Upper lobe of right lung (tissue), 1 donor: ENCODE results near the gene SLC51B. TPM values are rescaled to one million over a fixed set of nuclear protein-coding genes. Genes with fewer than 3 reads are reported as not detected.
A peak's percentile ranks its signal among the peaks of the same experiment; 100 is the strongest.

ENCODE experiments used
- ATAC-seq: fragments of 200-7000 bp; cut with Tn5 transposase; one replicate; pipeline ENCODE4 v1.9.1; 2020; ENCODE audit warnings: mild to moderate bottlenecking, moderate library complexity
- DNase-seq: peaks from one replicate; pipeline ENCODE4 v3.0.0-alpha.2; 2020
- H3K27ac ChIP-seq: fragments of 200-600 bp; one replicate; pipeline ENCODE4 v1.8.0; 2022
- H3K27me3 ChIP-seq: fragments of 200-600 bp; one replicate; pipeline ENCODE4 v1.8.0; 2022; ENCODE audit warnings: mild to moderate bottlenecking
- H3K36me3 ChIP-seq: fragments of 200-600 bp; one replicate; pipeline ENCODE4 v1.8.0; 2022
- H3K4me1 ChIP-seq: fragments of 200-600 bp; one replicate; pipeline ENCODE4 v1.8.0; 2022
- H3K4me3 ChIP-seq: fragments of 200-600 bp; one replicate; pipeline ENCODE4 v1.8.0; 2022; ENCODE audit warnings: mild to moderate bottlenecking
- H3K9me3 ChIP-seq: fragments of 200-600 bp; one replicate; pipeline ENCODE4 v1.8.0; 2022
- intact Hi-C: fragments of 100-400 bp; cut with DNase I; formaldehyde crosslinking; loops from one replicate; pipeline ENCODE4 v1.11.0; 2022
- total RNA-seq: library from RNA; stranded (reverse); fragmentation: NEBNext Ultra II Directional; extraction: Animal tissue kit (Norgen Biotek cat#: 25700); gene quantifications from one replicate; pipeline ENCODE4 v1.2.1, GENCODE V29; 2021
- TF ChIP-seq, protein P1 (sequence below): fragments of 200-600 bp; IDR thresholded peaks from one replicate; pipeline ENCODE4 v1.8.0; 2022; ENCODE audit warnings: antibody characterized with exemption
- donor health status: DM: no; HTN: yes; CAD: no; lungs with severe emphysema.

SLC51B gene
- total RNA-seq, 1 donor from 2014 or later: 3.8 TPM

DNA sequence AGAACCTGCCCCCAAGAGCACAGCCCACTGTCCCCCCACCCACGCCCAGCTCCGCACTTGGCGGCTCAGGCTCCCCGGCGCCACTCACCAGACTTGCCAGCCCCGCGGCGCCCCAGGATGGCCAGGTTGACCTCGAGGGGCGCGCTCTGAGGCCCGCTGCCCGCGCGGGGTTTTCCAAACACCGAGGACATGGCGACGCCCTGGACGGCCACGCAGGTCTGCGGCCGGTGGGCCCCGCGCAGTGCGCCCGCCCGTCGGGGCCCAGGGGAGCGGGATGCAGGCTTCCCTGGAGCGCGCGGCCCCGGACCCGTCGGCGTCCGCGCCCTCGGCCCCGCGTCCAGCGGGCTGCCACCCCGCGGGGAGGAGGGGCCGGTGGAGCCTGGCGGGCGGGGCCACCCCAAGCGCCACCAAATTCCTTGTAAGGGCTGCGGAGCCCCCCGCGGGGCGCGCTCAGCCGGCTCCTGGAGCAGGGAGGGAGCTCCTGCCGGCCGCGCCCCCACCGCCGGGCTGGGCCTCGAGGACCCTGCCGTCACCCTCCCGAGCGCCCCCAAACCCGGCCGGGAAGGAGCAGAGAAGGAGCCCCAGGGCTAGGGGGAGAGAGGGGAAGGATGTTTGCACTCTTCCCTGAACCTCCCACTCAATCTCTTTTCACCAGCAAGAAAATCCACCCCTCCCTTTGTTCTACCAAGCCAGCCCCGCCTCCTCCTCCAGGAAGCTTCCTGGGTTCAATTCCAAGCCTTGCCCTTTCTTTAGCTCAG is 22.6 kb downstream of the SLC51B start, which contains the start of gene RASL12:
RASL12 (minus strand) TSS at position 347 of the 758 bp plus-strand sequence; CDS start at position 191, 156 bp downstream.
- peaks cover 17% of the 10 kb centered on the region for H3K4me1 ChIP-seq
- peak; percentile 61 for DNase-seq

DNA sequence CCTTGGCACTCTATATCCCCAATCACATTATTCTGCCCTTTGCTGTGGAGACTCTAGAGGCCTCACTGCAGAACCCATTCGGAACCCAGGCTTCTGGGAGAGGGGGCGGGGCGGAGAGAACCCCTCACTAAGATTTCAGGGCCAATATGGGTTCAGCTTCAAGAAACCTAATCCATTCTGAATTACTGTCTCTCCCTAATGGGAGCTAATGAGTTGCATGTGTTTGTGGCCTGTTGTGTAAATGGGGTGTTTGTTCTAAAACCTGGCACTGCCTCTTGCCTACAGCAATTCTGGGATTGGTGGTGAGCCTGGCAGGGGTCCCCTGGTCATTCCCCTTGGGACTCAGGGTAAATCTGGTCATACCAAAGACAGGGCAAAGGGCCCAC is 23.2 kb downstream of the SLC51B start:
- no peaks in the 10 kb centered on the region for H3K9me3 ChIP-seq
- H3K27me3 ChIP-seq: peaks cover 19% of the 10 kb centered on the region
- peaks cover 17% of the 10 kb centered on the region for H3K4me1 ChIP-seq
- H3K36me3 ChIP-seq: no peaks in the 10 kb centered on the region
- DNase-seq (no peak), ATAC-seq (no peak)
- H3K4me3 ChIP-seq: peak overlapping the region; percentile 49
- TF ChIP-seq, protein P1, sequence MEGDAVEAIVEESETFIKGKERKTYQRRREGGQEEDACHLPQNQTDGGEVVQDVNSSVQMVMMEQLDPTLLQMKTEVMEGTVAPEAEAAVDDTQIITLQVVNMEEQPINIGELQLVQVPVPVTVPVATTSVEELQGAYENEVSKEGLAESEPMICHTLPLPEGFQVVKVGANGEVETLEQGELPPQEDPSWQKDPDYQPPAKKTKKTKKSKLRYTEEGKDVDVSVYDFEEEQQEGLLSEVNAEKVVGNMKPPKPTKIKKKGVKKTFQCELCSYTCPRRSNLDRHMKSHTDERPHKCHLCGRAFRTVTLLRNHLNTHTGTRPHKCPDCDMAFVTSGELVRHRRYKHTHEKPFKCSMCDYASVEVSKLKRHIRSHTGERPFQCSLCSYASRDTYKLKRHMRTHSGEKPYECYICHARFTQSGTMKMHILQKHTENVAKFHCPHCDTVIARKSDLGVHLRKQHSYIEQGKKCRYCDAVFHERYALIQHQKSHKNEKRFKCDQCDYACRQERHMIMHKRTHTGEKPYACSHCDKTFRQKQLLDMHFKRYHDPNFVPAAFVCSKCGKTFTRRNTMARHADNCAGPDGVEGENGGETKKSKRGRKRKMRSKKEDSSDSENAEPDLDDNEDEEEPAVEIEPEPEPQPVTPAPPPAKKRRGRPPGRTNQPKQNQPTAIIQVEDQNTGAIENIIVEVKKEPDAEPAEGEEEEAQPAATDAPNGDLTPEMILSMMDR: no peak
- intact Hi-C loops: no loop called here
- H3K27ac ChIP-seq: peak overlapping the region; percentile 83

More for the DNA sequence above, 22.6 kb downstream of the SLC51B start, which contains the start of gene RASL12:
- peaks cover 19% of the 10 kb centered on the region for H3K27me3 ChIP-seq
- H3K27ac ChIP-seq: peak within 1 kb of the TSS; percentile 83
- H3K9me3 ChIP-seq: no peaks in the 10 kb centered on the region
- intact Hi-C loops: no loop called here
- TF ChIP-seq, protein P1: no peak
- H3K36me3 ChIP-seq: no peaks in the 10 kb centered on the region
- peak within 1 kb of the TSS; percentile 49 for H3K4me3 ChIP-seq
- peak; percentile 49 for ATAC-seq

DNA sequence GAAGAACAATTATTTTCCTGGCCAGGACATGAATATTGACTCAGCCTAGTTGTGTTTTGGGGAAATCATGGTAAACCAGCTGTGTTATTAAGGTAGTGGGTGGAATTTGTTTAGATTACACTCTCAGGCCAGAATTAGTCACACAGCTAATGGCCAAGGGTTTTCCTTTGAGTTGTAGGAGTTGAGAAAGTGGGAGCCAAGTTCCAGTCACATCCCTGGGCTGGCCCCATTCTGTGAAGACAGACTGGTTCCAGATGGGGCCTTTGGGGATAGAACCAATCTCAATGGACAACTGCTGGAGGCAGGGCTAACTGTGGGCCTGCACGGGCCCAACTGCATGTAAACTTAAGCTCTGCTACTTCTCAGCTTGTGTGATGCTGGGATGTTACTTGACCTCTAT is 24.0 kb downstream of the SLC51B start:
- intact Hi-C loops: no loop called here
- Histone ChIP-seq H3K27ac (peak overlapping the region; percentile 83), H3K4me1 (peaks cover 17% of the 10 kb centered on the region), H3K9me3 (no peaks in the 10 kb centered on the region), H3K36me3 (no peaks in the 10 kb centered on the region), H3K27me3 (peaks cover 19% of the 10 kb centered on the region), H3K4me3 (no peak overlapping the region)
- DNase-seq: no peak
- TF ChIP-seq, protein P1: no peak
- peak; percentile 62 for ATAC-seq

DNA sequence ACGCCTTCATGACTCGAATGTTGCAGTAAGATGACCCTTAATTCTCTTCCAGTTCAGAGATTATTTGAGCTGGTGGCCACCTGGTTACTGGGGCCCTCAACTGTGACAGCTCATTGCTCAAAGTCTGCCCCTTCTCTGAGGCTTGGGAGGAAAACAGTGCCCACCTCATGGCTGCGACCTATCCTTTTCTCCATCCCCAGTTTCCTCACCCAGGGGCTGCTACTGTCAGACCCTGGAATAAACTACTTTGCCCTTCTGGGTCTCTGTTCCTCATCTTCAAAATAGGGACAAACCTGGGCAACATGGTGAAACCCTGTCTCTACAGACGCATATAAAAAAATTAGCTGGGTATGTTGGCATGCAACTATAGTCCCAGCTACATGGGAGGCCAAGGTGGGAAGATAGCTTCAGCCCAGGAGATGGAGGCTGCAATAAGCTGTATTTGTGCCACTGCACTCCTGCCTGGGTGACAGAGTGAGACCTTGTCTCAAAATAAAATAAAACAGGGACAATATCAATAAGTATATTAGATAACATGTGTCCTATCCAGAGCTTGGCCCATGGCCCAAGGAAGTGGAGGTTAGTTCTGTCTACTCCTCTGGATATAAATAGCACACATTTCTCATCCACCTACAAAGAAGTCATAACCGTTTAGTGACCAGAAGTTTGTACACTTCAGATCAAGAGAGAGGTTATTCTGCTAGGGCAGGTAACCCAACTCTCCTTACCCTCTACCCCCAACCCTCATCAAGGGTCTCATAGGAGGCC is 24.8 kb downstream of the SLC51B start:
- DNase-seq (no peak), ATAC-seq (no peak)
- Histone ChIP-seq H3K27me3 (peaks cover 19% of the 10 kb centered on the region), H3K36me3 (no peaks in the 10 kb centered on the region), H3K9me3 (no peaks in the 10 kb centered on the region), H3K27ac (peak overlapping the region; percentile 55), H3K4me3 (no peak overlapping the region), H3K4me1 (peaks cover 17% of the 10 kb centered on the region)
- intact Hi-C loops: no loop called here
- TF ChIP-seq, protein P1: no peak

DNA sequence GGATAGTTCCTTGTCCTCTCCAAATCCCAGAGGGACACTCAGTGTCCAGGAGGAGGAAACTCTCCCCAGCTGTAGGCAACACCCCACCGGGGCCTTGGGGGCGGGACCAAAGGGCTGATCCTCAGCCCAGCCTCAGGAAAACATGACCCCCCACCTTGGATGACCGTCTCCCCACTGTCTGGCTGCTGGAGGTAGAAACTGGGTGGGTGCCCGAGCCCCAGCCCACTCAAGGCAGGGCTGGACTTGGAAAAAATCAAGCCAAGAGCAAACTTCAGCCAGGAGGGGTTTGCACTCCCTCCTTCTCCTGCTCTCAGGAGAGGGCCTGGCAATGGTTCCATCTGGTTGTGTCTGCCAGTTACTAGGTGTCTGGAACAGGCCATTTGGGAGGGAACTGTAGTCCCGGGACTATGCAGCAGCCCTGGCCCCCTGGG is 26.2 kb downstream of the SLC51B start:
- no peak overlapping the region for H3K4me3 ChIP-seq
- peak overlapping the region; percentile 11 for H3K27ac ChIP-seq
- H3K27me3 ChIP-seq: peaks cover 15% of the 10 kb centered on the region
- DNase-seq (no peak), ATAC-seq (peak; percentile 15)
- TF ChIP-seq, protein P1: no peak
- peaks cover 17% of the 10 kb centered on the region for H3K4me1 ChIP-seq
- H3K36me3 ChIP-seq: no peaks in the 10 kb centered on the region
- no peaks in the 10 kb centered on the region for H3K9me3 ChIP-seq
- intact Hi-C loops: no loop called here
